Skeletal muscle satellite cell (primary cell): Measurements from ENCODE around the gene FAAP20.

ENCODE experiments used
- H3K27me3 ChIP-seq: 2 replicates; pipeline ENCODE4 v1.7.0; 2013; ENCODE audit warnings: low read length; ENCODE audit not compliant: control insufficient read depth, insufficient read depth
- H3K36me3 ChIP-seq: 2 replicates; pipeline ENCODE4 v1.7.0; 2013; ENCODE audit warnings: mild to moderate bottlenecking, control low read depth, low read length; ENCODE audit not compliant: insufficient read depth
- H3K4me1 ChIP-seq: 2 replicates; pipeline ENCODE4 v1.7.0; 2013; ENCODE audit warnings: low read length; ENCODE audit not compliant: control insufficient read depth, insufficient read depth
- H3K4me2 ChIP-seq: 2 replicates; pipeline ENCODE4 v1.7.0; 2013; ENCODE audit warnings: mild to moderate bottlenecking, low read length
- H3K4me3 ChIP-seq: 2 replicates; pipeline ENCODE4 v1.7.0; 2013; ENCODE audit warnings: low read length
- H3K9ac ChIP-seq: 2 replicates; pipeline ENCODE4 v1.7.0; 2013; ENCODE audit warnings: mild to moderate bottlenecking, low read depth, low read length, moderate library complexity
- H3K9me3 ChIP-seq: replicated peaks from 2 replicates; pipeline ENCODE4 v1.7.0; 2013; ENCODE audit warnings: mild to moderate bottlenecking, control low read depth, low read length

FAAP20 gene

GRCh38 chr1:2206813-2207487 lies 12.4 kb upstream of the FAAP20 start:
- Histone ChIP-seq H3K9ac (peak overlapping the region; percentile 73), H3K4me1 (peaks cover 53% of the 10 kb centered on the region), H3K4me2 (peak overlapping the region; percentile 81), H3K36me3 (no peaks in the 10 kb centered on the region), H3K4me3 (peak overlapping the region; percentile 60), H3K27me3 (no peaks in the 10 kb centered on the region), H3K9me3 (no peaks in the 10 kb centered on the region)

DNA sequence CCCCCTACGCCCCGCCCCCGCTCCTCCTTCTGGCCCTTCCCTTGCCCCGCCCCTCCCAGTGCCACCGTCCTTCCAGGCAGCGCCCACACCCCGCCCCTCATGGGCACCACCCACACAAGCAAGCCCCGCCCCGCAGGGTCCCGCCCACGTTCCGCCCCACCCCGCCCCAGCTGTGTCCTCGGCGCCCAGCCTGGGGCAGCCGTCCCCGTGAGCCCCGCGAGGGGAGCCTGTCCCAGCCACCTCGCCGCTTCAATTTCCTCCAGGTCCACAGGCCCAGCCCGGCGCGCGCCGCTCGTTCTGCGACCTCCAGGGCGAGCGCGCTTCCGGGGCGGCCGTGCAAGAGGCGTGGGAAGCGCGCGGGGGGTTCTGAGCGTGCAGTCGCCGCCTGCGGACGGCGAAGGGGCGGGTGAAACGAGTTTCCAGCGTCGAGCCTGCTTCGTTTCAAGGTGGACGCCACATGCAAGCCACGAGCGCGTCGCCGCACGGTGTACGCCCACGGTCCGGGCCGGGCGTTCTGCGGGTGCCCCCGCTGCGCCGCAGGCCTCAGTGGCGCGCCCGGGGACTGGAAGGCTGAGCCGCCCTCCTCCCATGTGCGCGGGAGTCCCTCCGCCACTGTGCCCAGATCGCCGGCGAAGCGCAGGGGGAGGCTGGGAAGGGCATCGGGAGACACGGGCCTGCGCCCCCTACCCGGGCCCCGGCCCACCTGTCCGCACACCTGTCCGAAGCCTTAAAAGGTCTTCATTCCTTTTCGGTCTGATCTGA lies 10.8 kb upstream of the FAAP20 start:
- Histone ChIP-seq H3K4me3 (peak overlapping the region; percentile 70), H3K4me1 (peaks cover 52% of the 10 kb centered on the region), H3K4me2 (peak overlapping the region; percentile 77), H3K36me3 (no peaks in the 10 kb centered on the region), H3K27me3 (no peaks in the 10 kb centered on the region), H3K9ac (peak overlapping the region; percentile 53), H3K9me3 (no peaks in the 10 kb centered on the region)

DNA sequence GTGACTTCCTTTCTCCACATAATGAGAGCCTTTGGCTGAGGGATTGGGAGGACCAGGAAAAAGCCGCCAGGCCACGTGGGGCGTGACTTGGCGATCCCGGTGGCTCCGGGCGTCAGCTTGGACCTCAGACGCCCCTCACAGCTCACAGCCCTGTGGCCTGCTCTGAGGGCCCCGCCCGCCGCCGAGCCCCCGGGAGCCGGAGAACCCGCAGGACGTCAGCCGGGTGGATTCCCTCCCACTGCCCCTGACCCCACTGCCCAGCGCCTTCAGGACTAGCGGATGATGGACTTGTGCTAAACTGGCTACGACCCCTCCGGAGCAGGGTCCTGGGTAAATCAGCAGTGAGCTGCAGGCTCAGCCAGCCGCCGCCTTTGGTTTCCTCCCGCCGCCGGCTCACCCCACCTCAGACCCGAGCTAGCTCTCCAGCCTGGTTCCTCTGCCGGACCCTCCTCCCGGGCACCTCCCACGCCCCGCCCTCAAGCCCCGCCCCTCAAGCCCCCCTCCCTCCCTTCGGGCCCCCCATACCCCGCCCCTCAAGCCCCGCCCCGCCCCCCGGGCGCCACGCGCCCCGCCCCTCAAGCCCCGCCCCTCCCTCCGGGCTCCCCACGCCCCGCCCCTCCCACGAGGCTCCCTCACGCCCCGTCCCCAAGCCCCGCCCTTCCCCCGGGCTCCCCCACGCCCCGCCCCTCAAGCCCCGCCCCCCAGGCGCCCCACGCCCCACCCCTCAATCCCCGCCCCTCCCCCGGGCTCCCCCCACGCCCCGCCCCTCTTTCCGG lies 10.0 kb upstream of the FAAP20 start:
- Histone ChIP-seq H3K36me3 (no peaks in the 10 kb centered on the region), H3K27me3 (no peaks in the 10 kb centered on the region), H3K4me2 (peak overlapping the region; percentile 100), H3K9me3 (no peaks in the 10 kb centered on the region), H3K9ac (peak overlapping the region; percentile 85), H3K4me3 (peak overlapping the region; percentile 80), H3K4me1 (peaks cover 52% of the 10 kb centered on the region)

DNA sequence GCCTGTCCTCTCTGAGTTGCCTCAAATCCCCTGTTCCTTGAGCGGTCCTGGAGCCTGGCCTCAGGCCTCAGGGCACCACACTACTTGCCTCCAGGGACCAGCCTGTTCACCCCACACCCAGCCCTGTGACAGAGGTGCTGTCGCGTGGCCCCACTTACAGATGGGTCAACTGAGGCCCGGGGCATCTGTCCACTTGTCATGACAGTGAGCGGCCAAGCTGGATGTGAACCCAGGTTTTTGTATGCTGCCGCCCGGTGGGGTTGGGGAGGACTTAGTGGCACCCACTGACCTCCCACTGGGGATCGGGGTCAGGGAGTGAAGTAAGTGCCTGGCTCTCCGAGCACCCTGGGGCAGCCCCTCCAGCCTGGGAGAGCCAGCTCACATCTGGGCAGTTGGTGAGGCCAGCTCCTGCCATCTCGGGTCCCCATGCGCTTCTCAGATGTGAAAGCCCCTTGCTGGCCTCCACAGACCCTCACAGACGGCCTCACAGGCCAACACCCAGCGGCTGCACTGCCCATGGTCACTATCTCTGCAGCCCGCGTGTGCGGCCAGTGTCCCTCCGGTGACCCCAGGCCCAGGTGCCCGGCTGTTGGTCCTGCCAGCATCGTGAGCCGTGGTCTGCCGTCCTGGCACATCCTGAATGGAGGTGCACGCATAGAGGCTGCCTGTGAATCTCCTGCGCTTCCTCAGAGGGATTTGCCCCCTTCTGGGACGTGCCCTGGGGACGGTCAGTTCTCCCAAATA lies 9.3 kb upstream of the FAAP20 start:
- H3K36me3 ChIP-seq: no peaks in the 10 kb centered on the region
- H3K4me1 ChIP-seq: peaks cover 49% of the 10 kb centered on the region
- H3K4me2 ChIP-seq: peak overlapping the region; percentile 100
- H3K27me3 ChIP-seq: no peaks in the 10 kb centered on the region
- H3K4me3 ChIP-seq: peak overlapping the region; percentile 80
- H3K9ac ChIP-seq: peak overlapping the region; percentile 85
- H3K9me3 ChIP-seq: no peaks in the 10 kb centered on the region

- Histone ChIP-seq H3K4me3 (no peak overlapping the region), H3K27me3 (no peaks in the 10 kb centered on the region), H3K9me3 (no peaks in the 10 kb centered on the region), H3K9ac (no peak overlapping the region), H3K4me1 (peaks cover 47% of the 10 kb centered on the region), H3K4me2 (no peak overlapping the region), H3K36me3 (no peaks in the 10 kb centered on the region)
These were observed 8.4 kb upstream of the FAAP20 start for GRCh38 chr1:2202843-2203601.

DNA sequence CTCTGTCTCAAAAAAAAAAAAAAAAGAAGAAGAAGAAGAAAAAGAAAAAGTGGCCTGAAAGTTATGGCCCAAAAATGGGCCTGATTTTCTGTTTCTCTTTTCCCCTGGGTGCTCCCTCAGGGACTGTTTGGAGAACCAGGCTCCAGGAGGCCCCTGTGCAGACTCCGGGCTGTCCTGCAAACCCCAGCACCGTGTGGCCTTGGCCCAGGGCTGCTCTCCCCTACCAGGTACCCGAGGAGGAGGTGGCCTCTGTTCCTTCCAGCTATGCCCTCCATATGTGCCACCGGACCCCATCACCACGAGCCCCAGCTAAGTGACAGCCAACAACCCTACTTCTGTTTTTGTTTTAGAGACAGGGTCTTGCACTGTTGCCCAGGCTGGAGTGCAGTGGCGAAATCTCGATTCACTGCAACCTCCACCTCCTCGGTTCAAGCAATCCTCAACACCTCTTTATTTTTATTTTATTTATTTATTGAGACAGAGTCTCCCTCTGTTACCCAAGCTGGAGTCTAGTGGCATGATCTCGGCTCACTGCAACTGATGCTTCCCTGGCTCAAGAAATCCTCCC lies 7.5 kb upstream of the FAAP20 start:
- Histone ChIP-seq H3K9ac (no peak overlapping the region), H3K9me3 (no peaks in the 10 kb centered on the region), H3K4me2 (no peak overlapping the region), H3K4me3 (no peak overlapping the region), H3K27me3 (no peaks in the 10 kb centered on the region), H3K36me3 (no peaks in the 10 kb centered on the region), H3K4me1 (peaks cover 38% of the 10 kb centered on the region)

DNA sequence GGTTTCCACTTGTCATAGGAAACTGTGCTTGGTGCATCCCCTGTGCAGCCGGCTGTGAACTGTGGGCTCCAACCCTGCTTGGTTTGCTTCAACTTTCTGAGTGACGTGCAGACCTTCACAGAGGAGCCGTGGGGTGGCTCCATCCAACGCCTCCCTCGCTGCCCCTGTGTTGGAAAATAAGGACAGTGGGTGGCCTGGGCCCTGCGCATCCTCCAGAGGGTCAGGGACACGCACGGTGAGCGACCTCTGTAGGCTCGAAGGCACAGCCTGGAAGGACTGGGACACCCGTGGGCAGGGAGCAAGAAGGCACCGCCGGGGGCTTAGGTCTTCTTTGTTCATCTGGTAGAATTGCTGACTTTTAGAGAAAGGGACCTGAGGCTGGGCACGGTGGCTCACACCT lies 6.5 kb upstream of the FAAP20 start:
- Histone ChIP-seq H3K4me1 (peaks cover 30% of the 10 kb centered on the region), H3K4me2 (peak overlapping the region; percentile 95), H3K9ac (no peak overlapping the region)

GRCh38 chr1:2200308-2200943 lies 5.9 kb upstream of the FAAP20 start:
- Histone ChIP-seq H3K4me2 (peak overlapping the region; percentile 95), H3K36me3 (no peaks in the 10 kb centered on the region), H3K4me3 (no peak overlapping the region), H3K9ac (no peak overlapping the region), H3K4me1 (peaks cover 27% of the 10 kb centered on the region), H3K27me3 (no peaks in the 10 kb centered on the region), H3K9me3 (no peaks in the 10 kb centered on the region)

More for the DNA sequence above, 6.5 kb upstream of the FAAP20 start:
- Histone ChIP-seq H3K36me3 (no peaks in the 10 kb centered on the region), H3K9me3 (no peaks in the 10 kb centered on the region), H3K4me3 (no peak overlapping the region), H3K27me3 (no peaks in the 10 kb centered on the region)

DNA sequence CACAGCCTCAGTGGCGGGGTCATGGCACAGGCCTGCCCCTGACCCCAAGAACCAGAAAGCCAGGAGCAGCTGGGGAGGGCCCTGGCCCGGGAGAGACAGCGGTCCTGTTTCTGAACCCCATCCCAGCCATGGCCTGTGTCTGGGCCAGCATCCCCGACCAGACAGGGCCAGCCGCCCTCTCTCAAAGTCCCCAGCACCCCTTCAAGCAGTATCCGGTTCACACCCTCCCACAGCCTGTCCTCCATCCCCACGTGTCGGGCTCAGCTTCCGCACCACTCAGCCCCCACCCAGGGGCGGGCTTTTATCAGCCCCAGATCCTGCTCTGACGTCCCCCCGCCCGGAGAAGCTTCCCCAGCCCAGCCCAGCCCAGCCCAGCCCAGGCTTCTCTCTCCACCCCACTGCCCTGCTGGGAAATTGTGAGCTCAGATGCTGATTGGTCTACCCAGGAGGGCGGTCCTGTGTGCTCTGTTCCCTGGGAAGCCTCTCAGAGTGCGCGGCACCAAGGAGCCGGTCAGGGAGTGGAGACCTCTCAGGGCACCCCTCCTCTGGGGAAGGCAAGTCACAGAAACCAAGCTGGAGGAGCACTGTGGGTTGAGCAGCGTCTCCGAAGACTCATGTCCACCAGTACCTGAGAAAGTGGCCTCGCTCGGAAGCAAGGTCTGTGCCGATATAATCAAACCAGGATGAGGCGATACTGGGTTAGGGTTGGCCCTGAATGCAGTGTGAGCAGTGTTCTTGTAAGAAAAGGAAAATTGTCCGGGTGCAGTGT lies 4.7 kb upstream of the FAAP20 start:
- peak overlapping the region; percentile 77 for H3K9ac ChIP-seq
- H3K4me1 ChIP-seq: peaks cover 23% of the 10 kb centered on the region

More for the DNA sequence above, 4.7 kb upstream of the FAAP20 start:
- H3K36me3 ChIP-seq: no peaks in the 10 kb centered on the region
- H3K4me2 ChIP-seq: peak overlapping the region; percentile 95
- H3K9me3 ChIP-seq: no peaks in the 10 kb centered on the region
- H3K27me3 ChIP-seq: no peaks in the 10 kb centered on the region
- H3K4me3 ChIP-seq: peak overlapping the region; percentile 80
